Hematopoietic multipotent progenitor cell treated with erythropoietin and hydrocortisone succinate and interleukin-3 and kit ligand, for 6 days (in vitro differentiated cells): ENCODE results near the gene ZNF474.
"Not testable (repeated sequence)": the region's sequence is repeated elsewhere in the genome, so short reads cannot be mapped to it uniquely, and the experiment has no call there.

Source experiments
- DNase-seq: peaks from one replicate; pipeline ENCODE4 v3.0.0-alpha.2; 2015

ZNF474 gene

DNA sequence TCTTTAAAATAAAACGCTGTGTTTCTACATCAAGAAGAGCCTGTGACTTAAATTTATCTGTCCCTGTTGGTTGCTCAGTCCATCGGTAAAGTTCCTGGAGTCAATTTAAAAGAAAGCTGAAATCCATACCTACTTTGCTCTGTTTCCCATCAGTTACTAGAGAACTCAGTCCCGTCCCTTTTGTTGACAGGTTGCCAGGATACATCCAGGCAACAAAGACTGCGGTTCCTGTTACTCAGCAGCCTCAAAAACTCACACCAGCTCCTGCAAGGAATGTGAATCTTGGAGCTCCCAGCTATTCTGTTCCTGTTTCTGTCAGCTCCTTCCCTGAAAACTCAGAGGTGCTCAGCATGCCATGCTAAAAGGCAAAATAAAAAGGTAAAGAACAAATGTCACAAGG lies at the start of gene ZNF474:
Gene ZNF474, plus strand, starts transcription at position 241 of the 400 bp plus-strand sequence. CDS start 22,445 bp downstream, outside the sequence.
- peak; percentile 39 for DNase-seq

DNA sequence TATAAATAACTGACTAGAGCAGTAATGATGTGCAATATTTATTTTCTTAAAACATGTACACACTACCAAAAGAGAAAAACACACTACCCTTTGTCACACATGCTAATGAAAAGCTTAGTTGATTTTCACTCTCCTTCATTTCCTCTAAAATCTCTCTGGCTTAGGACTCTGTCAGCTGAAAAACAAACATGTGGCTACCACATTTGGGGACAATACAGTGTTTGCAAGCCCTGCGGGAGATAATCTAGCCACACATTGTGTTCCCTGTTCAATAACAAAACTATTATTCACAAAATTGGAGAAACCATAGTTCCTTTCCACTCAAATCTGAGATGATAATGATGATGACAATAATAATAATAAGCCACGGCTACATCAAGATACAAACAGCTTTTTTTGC lies 47.8 kb upstream of the ZNF474 start:
- no peak for DNase-seq

- DNase-seq = no peak
Measured at GRCh38 chr5:122083535-122083934, 45.8 kb upstream of the ZNF474 start.

- no peak for DNase-seq
Measured at GRCh38 chr5:122085041-122085440, 44.3 kb upstream of the ZNF474 start.

DNA sequence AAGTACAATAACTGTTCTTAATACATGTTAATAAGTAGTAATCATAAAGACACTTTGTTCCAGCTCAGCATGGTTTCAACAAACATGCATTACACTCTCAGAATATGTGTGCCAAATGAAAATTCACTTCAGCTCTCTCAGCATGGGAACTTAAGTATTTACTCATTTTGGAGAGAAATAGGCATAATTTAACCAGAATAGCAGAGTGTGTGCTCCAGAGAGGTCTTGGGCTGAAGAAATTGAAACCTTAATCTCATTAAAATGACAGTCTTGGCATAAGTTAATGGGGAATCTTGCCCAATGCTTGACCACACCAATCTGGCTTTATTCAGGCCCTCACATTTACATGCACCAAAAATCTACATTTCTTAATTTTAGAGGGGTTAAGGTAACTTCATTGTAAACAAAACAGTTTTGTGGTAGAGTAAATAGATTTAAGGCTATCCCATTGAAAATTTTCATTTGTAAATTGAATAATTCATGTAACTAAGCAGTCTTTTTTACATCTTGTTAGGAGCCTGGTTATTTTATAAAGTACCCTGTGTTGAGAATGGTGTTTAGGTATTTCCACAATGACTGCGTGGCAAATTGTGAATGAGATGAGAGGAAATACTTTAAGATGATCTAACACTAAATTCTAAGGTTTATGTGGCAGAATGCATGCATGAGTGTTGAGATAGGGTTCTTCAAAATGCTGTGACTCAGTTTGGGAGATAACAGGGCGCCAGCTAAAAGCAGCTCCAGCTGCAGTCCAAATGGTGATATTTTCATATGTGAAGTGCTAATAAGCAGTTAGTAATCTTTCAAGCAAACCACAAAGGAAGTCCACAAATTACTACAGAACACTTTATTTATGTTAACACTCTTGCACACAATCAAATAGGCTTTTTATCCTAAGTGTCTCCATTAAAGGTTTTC lies 40.0 kb upstream of the ZNF474 start:
- DNase-seq = peak; percentile 86

DNA sequence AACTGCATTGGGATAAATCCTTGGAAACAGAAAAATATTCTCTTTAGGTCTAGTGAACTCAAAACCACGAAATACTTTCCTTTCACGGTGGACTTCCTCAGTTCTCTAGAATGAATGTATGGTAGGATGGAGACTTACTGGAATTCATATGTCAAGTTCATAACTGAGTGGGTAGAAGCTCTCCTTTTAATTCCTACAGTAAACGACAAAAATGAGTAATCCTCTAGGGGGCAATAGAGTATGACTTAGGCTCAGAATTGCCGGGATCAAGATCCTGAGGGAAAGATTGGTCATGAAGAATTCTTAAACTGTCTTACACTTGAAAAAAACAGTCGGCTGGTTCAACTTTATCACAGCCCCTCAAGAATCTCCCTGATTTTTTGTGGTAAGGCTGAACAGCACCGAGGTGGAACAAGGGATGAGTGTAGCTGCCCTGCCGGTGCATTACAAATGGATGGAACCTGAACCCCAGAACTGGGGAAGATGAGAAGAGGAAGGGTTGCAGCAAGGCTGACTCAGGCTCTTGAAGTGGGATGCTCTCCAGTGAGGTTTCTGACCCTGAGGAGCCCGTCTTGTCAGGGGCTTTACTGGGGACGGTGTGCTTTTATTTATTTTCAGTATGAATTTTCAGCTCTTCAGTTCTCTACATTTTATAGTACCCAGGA lies 37.3 kb upstream of the ZNF474 start:
- DNase-seq = peak; percentile 36

- no peak for DNase-seq
Measured at GRCh38 chr5:122093415-122094180, 35.7 kb upstream of the ZNF474 start.

- DNase-seq = not testable (repeated sequence)
Measured at GRCh38 chr5:122094251-122094650, 35.1 kb upstream of the ZNF474 start.

- DNase-seq = no peak
Measured at GRCh38 chr5:122095158-122095557, 34.2 kb upstream of the ZNF474 start.

- no peak for DNase-seq
Measured at GRCh38 chr5:122097391-122097790, 32.0 kb upstream of the ZNF474 start.

DNA sequence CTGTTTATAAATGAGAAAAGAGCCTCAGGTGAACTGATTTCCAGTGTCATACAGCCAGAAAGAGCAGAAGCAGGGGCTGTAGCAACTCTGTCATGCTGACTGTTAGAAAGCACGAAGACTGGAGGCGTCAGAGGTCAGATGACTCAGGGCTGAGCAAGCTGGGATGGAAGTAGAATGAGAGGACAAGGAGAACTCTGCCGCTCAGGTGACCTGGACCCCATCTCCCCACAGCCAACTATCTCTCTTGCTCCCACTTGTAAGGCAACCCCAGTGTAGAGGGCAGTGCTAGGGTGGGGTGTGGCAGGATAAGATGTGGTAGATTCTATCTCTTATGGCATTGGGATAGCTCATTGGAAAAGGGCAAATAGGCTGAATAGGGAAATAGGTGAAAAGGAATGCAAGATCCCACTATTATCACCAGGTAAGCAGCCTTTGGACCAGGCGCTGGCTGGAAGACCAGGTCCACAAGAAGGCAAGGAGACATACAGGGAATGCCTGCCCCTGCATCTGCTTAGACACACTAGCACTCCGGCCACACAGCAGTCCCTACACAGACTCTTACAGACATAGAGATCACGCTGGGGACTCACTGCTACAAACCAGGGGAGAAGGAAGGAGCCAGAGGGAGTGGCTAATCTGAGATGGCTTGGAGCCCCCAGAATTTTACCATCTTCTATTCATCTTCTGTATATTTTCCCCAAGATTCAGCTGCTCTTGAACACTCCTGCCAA lies 30.1 kb upstream of the ZNF474 start:
- DNase-seq = no peak

- peak; percentile 87 for DNase-seq
Measured at GRCh38 chr5:122101636-122102285, 27.6 kb upstream of the ZNF474 start.

DNA sequence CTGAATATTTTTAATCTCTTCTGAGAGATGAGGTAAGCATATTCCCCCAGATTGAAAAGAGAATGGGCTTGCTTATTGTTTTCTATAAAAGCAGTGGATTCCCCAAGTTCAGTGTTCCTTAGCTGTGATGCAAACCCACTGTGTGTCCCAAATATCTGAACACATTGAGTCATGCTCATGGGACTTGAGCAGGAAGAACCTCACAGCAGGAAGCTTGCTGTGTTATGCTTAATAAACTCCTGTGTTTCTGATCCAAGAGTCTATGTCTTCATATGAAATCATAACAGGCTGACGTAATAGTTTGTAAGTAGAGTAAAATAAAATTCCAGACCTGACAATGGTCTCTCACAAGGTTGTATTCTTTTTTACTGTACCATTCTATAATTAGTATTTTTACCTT lies 26.5 kb upstream of the ZNF474 start:
- DNase-seq = no peak

GRCh38 chr5:122105909-122106308 lies 23.4 kb upstream of the ZNF474 start:
- DNase-seq = no peak

DNA sequence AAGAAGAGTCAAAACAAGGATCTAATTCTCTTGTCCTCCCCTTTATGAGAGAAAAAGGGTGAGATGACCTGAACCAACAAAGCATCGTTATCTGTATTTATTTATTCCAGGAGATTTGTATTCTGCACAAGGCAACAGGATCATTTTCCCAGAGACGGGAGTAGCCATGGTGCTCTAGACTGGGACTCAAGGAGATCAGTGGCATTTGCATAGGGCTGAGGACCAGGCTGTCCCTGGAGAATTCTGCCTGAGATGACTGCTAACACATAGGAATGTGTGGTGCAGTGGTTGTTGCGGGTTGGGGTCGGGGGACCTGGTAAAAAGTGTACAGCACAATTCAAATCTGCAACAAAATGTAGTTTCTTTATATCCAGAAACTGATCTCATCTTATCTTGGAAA lies 22.3 kb upstream of the ZNF474 start:
- DNase-seq = no peak

- no peak for DNase-seq
Measured at GRCh38 chr5:122110987-122111386, 18.4 kb upstream of the ZNF474 start.

DNA sequence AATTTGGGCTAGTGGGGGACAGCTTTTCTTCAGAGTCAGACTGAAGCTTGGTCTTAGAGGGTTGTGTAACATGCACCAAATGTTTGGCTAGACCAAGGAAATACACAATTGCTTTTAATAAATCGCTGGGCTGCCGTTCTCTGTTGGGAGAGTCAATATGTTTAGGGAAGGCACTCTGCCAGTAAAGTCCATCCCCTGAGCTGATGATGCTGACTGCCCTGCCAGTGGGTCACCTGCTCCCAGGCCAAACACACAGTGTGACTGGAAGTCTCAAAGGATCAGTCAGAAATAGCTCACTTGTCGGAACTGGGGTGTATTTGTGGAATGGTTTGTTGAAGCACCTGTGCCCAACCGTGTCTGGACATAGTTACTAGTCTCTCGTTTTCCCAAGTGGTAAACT lies 17.9 kb upstream of the ZNF474 start:
- DNase-seq = no peak

DNA sequence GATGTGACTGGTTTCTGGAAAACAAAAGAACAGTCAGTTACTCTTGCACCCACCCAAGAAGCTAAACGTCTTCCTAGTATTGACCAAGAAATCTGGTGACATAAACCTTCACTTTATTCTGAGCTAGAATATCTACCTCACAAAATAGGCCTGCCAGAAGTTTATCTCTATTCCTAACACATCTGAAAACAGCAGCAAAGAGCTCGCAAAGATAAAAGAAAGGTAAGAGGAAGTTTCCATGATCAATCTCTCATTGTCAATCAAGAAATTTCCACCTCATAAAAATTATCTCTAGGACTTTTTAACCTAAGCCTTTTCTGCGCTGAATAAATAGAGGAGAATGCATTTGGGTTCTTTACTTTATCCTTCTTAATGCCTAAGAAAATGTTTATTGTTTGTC lies 17.3 kb upstream of the ZNF474 start:
- peak; percentile 24 for DNase-seq

- peak; percentile 96 for DNase-seq
Measured at GRCh38 chr5:122112733-122113558, 16.4 kb upstream of the ZNF474 start.

- no peak for DNase-seq
Measured at GRCh38 chr5:122114501-122114900, 14.8 kb upstream of the ZNF474 start.

DNA sequence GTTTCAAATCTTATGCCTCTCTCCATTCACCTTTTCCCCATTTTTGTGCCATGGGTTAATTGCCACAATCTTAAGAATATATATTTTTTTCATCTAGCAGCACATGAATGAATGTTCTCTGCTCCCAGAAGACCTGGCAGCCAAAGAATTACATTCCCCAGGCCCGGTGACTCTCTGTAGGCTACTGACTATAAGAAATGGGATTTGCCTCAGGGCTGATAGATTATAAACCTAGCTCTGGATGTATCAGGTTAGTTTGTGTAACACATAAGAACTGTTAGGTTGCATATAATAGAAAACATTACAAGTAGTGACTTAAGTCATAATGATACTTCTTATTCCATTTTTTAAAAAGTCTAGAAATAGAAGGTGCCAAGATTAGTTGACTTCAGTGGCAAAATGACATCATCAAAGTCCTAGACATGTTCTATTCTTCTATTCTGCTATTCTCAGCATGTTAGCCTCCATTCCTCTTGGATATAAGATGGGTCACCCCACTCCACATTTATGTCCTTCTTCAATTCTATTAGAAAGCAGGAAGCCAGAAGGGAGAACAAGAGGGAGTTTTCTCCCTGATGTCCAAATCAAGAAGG lies 10.9 kb upstream of the ZNF474 start:
- DNase-seq = no peak
